Measurements from ENCODE around the gene LY6G6C.
A peak's percentile ranks its signal among the peaks of the same experiment; 100 is the strongest.

Gene LY6G6C
- 0 reads per million in 3 donors for total RNA-seq

- no peaks in the 10 kb centered on the region for H3K4me1 ChIP-seq (ENCODE audit: control insufficient read depth, insufficient read depth, low read length, poor library complexity, severe bottlenecking)
- no peak for DNase-seq
- no peak within 1 kb of the TSS for H3K4me3 ChIP-seq (ENCODE audit: insufficient read depth, low read depth, low read length, poor library complexity, severe bottlenecking)
- no peaks in the 10 kb centered on the region for H3K36me3 ChIP-seq (ENCODE audit: control insufficient read depth, insufficient read depth, low read length)
- H3K27me3 ChIP-seq (replicated peaks; ENCODE audit: control insufficient read depth, insufficient read depth, low read length, poor library complexity, severe bottlenecking): no peaks in the 10 kb centered on the region
- no peak within 1 kb of the TSS for H3K27ac ChIP-seq (ENCODE audit: insufficient read depth, low read length, poor library complexity, severe bottlenecking)
- H3K9me3 ChIP-seq (ENCODE audit: control insufficient read depth, low read length): no peaks in the 10 kb centered on the region
These were observed at the start of gene LY6G6C for GRCh38 chr6:31721351-31722020. LY6G6C (minus strand) TSS chr6:31721746; CDS start chr6:31721679, 67 bp downstream.

GRCh38 chr6:31770860-31771259 lies 49.3 kb upstream of the LY6G6C start:
- Histone ChIP-seq H3K9me3 (ENCODE audit: control insufficient read depth, low read length) (no peaks in the 10 kb centered on the region), H3K36me3 (ENCODE audit: control insufficient read depth, insufficient read depth, low read length) (no peaks in the 10 kb centered on the region), H3K27ac (ENCODE audit: insufficient read depth, low read length, poor library complexity, severe bottlenecking) (no peak overlapping the region), H3K4me3 (ENCODE audit: insufficient read depth, low read depth, low read length, poor library complexity, severe bottlenecking) (no peak overlapping the region), H3K27me3 (replicated peaks; ENCODE audit: control insufficient read depth, insufficient read depth, low read length, poor library complexity, severe bottlenecking) (no peaks in the 10 kb centered on the region), H3K4me1 (ENCODE audit: control insufficient read depth, insufficient read depth, low read length, poor library complexity, severe bottlenecking) (peaks cover 16% of the 10 kb centered on the region)
- DNase-seq: no peak

GRCh38 chr6:31769684-31770371 lies 48.3 kb upstream of the LY6G6C start:
- no peak overlapping the region for H3K27ac ChIP-seq (ENCODE audit: insufficient read depth, low read length, poor library complexity, severe bottlenecking)
- H3K9me3 ChIP-seq (ENCODE audit: control insufficient read depth, low read length): no peaks in the 10 kb centered on the region
- no peak overlapping the region for H3K4me3 ChIP-seq (ENCODE audit: insufficient read depth, low read depth, low read length, poor library complexity, severe bottlenecking)
- H3K27me3 ChIP-seq (replicated peaks; ENCODE audit: control insufficient read depth, insufficient read depth, low read length, poor library complexity, severe bottlenecking): no peaks in the 10 kb centered on the region
- peaks cover 16% of the 10 kb centered on the region for H3K4me1 ChIP-seq (ENCODE audit: control insufficient read depth, insufficient read depth, low read length, poor library complexity, severe bottlenecking)
- DNase-seq: peak; percentile 62 to 74 (median 69)
- no peaks in the 10 kb centered on the region for H3K36me3 ChIP-seq (ENCODE audit: control insufficient read depth, insufficient read depth, low read length)

GRCh38 chr6:31768363-31769257 lies 47.1 kb upstream of the LY6G6C start:
- no peak overlapping the region for H3K27ac ChIP-seq (ENCODE audit: insufficient read depth, low read length, poor library complexity, severe bottlenecking)
- DNase-seq: no peak
- no peaks in the 10 kb centered on the region for H3K27me3 ChIP-seq (replicated peaks; ENCODE audit: control insufficient read depth, insufficient read depth, low read length, poor library complexity, severe bottlenecking)

GRCh38 chr6:31767096-31767645 lies 45.6 kb upstream of the LY6G6C start:
- Histone ChIP-seq H3K27me3 (replicated peaks; ENCODE audit: control insufficient read depth, insufficient read depth, low read length, poor library complexity, severe bottlenecking) (no peaks in the 10 kb centered on the region), H3K4me1 (ENCODE audit: control insufficient read depth, insufficient read depth, low read length, poor library complexity, severe bottlenecking) (peaks cover 5% of the 10 kb centered on the region), H3K4me3 (ENCODE audit: insufficient read depth, low read depth, low read length, poor library complexity, severe bottlenecking) (no peak overlapping the region), H3K36me3 (ENCODE audit: control insufficient read depth, insufficient read depth, low read length) (no peaks in the 10 kb centered on the region), H3K27ac (ENCODE audit: insufficient read depth, low read length, poor library complexity, severe bottlenecking) (no peak overlapping the region), H3K9me3 (ENCODE audit: control insufficient read depth, low read length) (no peaks in the 10 kb centered on the region)
- no peak for DNase-seq

More at GRCh38 chr6:31768363-31769257, 47.1 kb upstream of the LY6G6C start:
- H3K4me3 ChIP-seq (ENCODE audit: insufficient read depth, low read depth, low read length, poor library complexity, severe bottlenecking): no peak overlapping the region
- H3K9me3 ChIP-seq (ENCODE audit: control insufficient read depth, low read length): no peaks in the 10 kb centered on the region
- peaks cover 16% of the 10 kb centered on the region for H3K4me1 ChIP-seq (ENCODE audit: control insufficient read depth, insufficient read depth, low read length, poor library complexity, severe bottlenecking)
- no peaks in the 10 kb centered on the region for H3K36me3 ChIP-seq (ENCODE audit: control insufficient read depth, insufficient read depth, low read length)

GRCh38 chr6:31765910-31766794 lies 44.6 kb upstream of the LY6G6C start:
- H3K4me3 ChIP-seq (ENCODE audit: insufficient read depth, low read depth, low read length, poor library complexity, severe bottlenecking): no peak overlapping the region
- no peaks in the 10 kb centered on the region for H3K27me3 ChIP-seq (replicated peaks; ENCODE audit: control insufficient read depth, insufficient read depth, low read length, poor library complexity, severe bottlenecking)
- no peaks in the 10 kb centered on the region for H3K4me1 ChIP-seq (ENCODE audit: control insufficient read depth, insufficient read depth, low read length, poor library complexity, severe bottlenecking)
- no peak overlapping the region for H3K27ac ChIP-seq (ENCODE audit: insufficient read depth, low read length, poor library complexity, severe bottlenecking)
- no peaks in the 10 kb centered on the region for H3K9me3 ChIP-seq (ENCODE audit: control insufficient read depth, low read length)
- H3K36me3 ChIP-seq (ENCODE audit: control insufficient read depth, insufficient read depth, low read length): no peaks in the 10 kb centered on the region
- no peak for DNase-seq

GRCh38 chr6:31765559-31765909 lies 44.0 kb upstream of the LY6G6C start:
- H3K4me1 ChIP-seq (ENCODE audit: control insufficient read depth, insufficient read depth, low read length, poor library complexity, severe bottlenecking): no peaks in the 10 kb centered on the region
- no peak overlapping the region for H3K4me3 ChIP-seq (ENCODE audit: insufficient read depth, low read depth, low read length, poor library complexity, severe bottlenecking)
- H3K36me3 ChIP-seq (ENCODE audit: control insufficient read depth, insufficient read depth, low read length): peaks cover under 1% of the 10 kb centered on the region
- no peaks in the 10 kb centered on the region for H3K27me3 ChIP-seq (replicated peaks; ENCODE audit: control insufficient read depth, insufficient read depth, low read length, poor library complexity, severe bottlenecking)
- no peak for DNase-seq
- H3K27ac ChIP-seq (ENCODE audit: insufficient read depth, low read length, poor library complexity, severe bottlenecking): no peak overlapping the region
- H3K9me3 ChIP-seq (ENCODE audit: control insufficient read depth, low read length): no peaks in the 10 kb centered on the region

- no peaks in the 10 kb centered on the region for H3K9me3 ChIP-seq (ENCODE audit: control insufficient read depth, low read length)
- H3K27ac ChIP-seq (ENCODE audit: insufficient read depth, low read length, poor library complexity, severe bottlenecking): no peak overlapping the region
- no peak overlapping the region for H3K4me3 ChIP-seq (ENCODE audit: insufficient read depth, low read depth, low read length, poor library complexity, severe bottlenecking)
- DNase-seq: no peak
- peaks cover 7% of the 10 kb centered on the region for H3K36me3 ChIP-seq (ENCODE audit: control insufficient read depth, insufficient read depth, low read length)
- no peaks in the 10 kb centered on the region for H3K27me3 ChIP-seq (replicated peaks; ENCODE audit: control insufficient read depth, insufficient read depth, low read length, poor library complexity, severe bottlenecking)
- H3K4me1 ChIP-seq (ENCODE audit: control insufficient read depth, insufficient read depth, low read length, poor library complexity, severe bottlenecking): no peaks in the 10 kb centered on the region
These were observed 42.7 kb upstream of the LY6G6C start for GRCh38 chr6:31764198-31764597.

GRCh38 chr6:31763619-31763940 lies 42.0 kb upstream of the LY6G6C start:
- Histone ChIP-seq H3K9me3 (ENCODE audit: control insufficient read depth, low read length) (no peaks in the 10 kb centered on the region), H3K27me3 (replicated peaks; ENCODE audit: control insufficient read depth, insufficient read depth, low read length, poor library complexity, severe bottlenecking) (no peaks in the 10 kb centered on the region), H3K4me1 (ENCODE audit: control insufficient read depth, insufficient read depth, low read length, poor library complexity, severe bottlenecking) (no peaks in the 10 kb centered on the region), H3K27ac (ENCODE audit: insufficient read depth, low read length, poor library complexity, severe bottlenecking) (no peak overlapping the region), H3K4me3 (ENCODE audit: insufficient read depth, low read depth, low read length, poor library complexity, severe bottlenecking) (no peak overlapping the region), H3K36me3 (ENCODE audit: control insufficient read depth, insufficient read depth, low read length) (peaks cover 7% of the 10 kb centered on the region)
- DNase-seq: no peak
